RPMI7951 (cell line): ENCODE results near the gene PEX14. TPM values are rescaled to one million over a fixed set of nuclear protein-coding genes. Genes with fewer than 3 reads are reported as not detected.
A peak's percentile ranks its signal among the peaks of the same experiment; 100 is the strongest.

ENCODE experiments used
- DNase-seq: peaks from one replicate; pipeline ENCODE4 v3.0.0-alpha.2; 2012; ENCODE audit warnings: low read depth
- total RNA-seq: library from RNA; depleted of rRNA; stranded (reverse); fragments of >200 nt; shearing (Covaris generic); gene quantifications from 2 replicates; pipeline ENCODE4 v1.2.3, GENCODE V29; 2014

The PEX14 gene
- total RNA-seq, 1 experiment from 2014 or later = 21.5 TPM

DNA sequence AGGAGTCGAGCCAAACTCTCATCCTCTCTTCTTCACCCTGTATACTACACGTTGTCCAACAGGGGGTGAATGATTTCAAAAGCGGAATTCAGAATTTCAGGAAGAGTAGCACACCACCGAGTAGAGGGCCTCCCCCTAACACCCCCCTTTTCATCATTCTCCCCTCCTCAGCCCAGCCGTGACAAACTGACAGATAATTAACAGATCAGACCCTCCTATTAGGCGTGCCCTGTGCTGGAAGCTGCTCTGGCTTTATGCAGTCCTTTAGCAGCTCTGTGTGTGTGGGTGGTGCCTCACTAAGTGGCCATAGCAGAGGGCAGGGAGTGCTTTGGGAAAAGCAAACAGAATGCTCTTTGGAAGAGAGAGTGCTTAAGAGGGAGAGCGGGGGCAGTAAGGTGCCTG, 44.3 kb downstream of the PEX14 start:
- DNase-seq = no peak

DNA sequence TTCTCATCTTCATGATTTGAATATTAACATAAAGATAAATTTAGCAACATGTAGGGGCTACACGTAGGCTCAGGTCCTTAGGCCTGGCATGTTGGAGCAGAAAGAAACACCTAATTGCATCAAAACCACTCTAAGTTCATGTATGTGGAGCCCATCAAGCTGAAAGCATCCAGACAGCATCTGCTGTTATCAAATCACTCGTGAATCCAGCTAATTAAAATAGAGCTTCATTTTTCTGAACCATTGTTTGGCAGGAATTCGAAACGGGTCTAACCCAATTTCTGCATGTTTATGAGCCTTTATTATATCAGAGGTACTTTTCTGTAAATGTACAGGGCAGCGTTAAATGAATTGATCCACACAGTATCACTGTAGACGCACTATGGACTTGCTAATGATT, 45.7 kb downstream of the PEX14 start:
- no peak for DNase-seq

DNA sequence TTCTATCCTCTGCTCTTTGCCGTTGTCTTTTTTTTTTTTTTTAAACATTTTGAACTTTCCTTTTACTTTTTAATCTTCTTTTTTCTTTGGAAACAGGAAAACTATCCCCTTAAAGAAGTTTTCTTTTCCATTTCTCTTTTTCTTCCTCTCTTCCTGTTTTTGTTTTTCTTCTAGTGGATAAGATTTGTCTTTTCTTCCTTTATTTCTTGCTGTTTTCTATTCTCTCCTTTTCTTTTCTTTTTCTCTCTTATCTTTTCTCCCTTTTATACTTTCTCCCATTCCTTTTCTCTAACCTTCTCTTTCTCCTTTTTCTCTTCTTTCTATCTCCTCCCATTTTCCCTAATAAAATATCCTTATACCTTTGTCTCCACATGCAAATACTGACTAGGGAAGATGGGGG, 46.2 kb downstream of the PEX14 start:
- DNase-seq = no peak

DNA sequence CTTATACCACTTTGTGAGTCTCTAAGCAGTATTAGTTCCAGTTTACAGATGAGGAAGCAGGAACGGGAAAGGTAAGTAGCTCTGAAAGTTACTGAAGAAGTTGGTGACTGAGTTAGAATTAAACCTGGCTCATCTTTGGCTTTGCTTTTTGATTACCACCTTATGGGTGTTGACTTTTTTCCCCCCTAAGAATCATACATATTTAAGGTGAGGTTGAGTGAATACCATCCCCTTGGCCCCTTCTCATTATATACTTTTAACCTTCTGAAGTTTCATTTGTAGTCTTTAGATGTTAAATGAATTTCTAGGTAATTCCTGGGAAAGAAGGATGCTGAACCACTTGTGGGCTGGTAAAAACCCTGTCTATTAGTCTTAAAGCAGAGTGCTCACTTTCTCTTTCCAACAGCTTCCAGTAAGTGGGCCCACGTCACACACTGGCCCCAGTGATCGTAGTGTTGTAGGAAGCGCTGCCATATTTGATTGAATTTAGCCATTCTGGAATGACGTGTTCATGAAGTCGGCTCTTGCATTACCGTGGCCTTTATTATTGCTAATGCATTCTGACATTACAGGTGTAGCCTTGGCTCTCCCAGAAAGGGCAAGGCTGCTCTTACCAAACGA, 46.9 kb downstream of the PEX14 start:
- DNase-seq = no peak

DNA sequence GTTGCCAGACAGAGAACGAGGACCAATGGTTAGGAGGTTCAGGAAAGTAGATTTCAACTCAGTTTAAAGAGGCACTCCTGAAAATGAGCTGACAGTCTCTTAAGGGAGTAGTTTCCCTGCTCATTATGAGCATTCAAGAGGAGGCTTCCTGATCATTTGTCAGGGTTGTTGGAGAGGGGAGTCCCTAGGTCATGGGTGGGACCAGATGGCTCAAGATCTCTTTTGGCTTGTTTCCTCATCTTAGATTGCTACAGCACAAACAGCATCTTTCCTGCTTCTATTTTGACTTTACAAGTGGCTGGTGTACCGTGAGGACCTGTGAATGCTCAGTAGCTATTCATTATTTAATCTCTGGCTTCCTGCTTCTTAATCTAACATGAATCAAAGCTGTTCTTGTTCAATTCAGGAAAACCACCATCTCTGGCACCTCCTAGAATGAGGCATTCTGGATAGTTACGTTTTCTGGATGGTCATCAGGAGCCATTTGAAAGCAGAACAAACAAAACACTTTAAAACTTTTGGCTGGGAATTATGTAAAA, 47.6 kb downstream of the PEX14 start:
- no peak for DNase-seq

GRCh38 chr1:10525208-10525607, 50.5 kb downstream of the PEX14 start:
- no peak for DNase-seq

GRCh38 chr1:10528066-10529014, 53.6 kb downstream of the PEX14 start:
- peak; percentile 91 for DNase-seq

DNA sequence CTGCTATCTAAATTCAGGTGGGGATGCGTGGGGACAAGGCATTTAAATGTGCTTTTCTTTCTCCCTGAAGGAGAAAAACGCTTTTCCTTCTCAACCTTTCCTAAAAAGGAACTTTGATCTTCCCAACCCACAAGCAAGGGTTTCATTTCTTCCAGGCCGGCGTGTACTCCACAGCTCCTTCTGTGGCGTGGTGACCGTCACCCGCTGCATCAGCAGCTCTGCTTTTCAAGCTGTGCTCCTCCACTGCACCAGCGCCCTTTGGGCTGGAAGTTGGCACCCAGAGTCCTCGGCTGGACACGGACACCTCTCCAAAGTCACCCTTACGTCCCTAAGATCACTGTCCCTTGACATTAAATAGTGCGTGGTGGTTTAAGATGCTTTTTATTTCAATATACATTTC, 54.3 kb downstream of the PEX14 start:
- no peak for DNase-seq

- no peak for DNase-seq
These were observed 55.0 kb downstream of the PEX14 start for GRCh38 chr1:10529765-10530164.

DNA sequence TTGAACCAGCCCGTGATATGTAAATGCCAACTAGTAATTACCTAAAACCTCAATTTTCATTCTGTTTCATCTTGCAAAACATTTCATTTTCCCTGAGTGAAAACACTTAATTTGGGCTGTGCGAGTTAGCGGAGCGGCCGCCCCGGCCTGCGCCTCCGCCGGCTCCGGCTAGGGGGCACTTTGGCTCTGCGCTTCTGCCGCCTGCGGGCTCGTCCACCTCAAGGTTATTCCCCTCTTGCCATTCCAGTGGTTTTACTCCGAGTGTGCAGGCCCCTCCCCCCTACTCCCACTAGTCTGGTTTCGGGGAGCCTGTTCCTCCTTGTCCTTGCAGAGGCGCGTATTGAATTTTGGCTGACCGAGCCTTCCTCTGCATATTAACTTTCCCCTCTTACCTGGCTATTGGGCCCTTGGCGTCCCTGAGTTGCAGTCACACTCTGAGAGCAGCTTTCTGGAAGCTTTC, 55.6 kb downstream of the PEX14 start:
- no peak for DNase-seq

- DNase-seq = no peak
These were observed 56.2 kb downstream of the PEX14 start for GRCh38 chr1:10530756-10531495.

DNA sequence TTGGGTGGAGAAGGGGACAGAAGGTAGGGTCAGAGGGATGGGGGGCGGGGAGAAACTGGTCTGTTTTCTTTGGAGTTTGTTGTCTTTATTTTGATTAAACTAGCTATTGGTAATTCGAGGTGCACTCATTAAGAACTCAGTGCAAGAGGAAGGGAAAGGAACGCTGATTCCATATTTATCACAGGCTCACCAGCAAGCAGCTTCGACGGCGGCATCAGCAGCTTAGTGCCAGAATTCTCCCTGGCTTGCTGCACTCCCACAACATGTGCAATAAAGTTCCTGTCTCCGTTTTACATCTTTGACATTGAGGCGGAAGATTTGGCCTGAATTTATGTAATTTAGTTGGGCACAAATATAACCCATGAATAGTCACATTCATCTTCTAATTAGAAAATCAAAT, 57.6 kb downstream of the PEX14 start:
- no peak for DNase-seq

DNA sequence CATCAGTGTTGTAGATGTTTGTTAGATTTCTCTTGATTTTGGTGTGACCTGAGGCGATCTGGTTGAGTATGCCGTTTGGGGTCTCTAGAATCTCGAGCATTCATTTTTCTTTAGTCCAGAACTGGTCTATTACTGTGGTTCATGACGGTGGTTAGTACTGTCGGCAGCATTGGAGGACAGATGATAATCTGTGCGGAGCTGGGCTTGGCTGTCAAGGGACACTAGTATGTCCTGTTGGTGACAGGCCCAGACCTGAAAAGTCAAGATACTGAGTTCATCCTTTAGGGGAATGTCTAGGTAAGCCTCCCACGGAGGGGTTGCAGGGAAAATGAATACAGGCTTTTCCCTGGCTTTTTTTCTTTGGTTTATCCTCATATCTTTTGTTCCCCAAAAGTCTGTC, 59.8 kb downstream of the PEX14 start:
- no peak for DNase-seq

DNA sequence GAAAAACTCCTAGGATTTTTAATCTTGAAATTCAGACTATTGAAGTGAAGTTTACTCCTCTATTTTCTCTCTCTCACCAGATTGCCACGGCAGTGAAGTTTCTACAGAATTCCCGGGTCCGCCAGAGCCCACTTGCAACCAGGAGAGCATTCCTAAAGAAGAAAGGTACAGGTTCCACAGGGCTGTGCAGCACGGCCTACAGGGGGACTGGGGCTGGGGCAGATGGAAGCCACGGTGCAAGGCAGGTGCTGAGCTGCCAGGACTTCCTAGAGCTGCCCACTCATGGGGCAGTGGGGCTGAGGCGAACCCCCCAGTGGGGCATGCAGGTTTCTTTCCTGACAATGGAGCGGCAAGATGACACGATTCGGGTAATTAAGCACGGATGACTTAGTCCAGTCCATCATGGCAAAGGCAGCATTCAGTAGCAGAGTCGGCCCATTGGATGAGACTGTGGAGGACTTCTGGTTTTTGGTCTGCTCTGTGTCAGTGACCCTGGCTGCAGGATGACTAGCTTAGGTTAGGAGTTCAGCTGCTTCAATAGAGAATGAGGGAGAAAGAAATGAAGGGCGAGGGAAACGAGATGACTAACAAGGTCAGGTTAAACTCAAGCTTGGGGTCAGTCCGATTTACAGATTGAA, 61.5 kb downstream of the PEX14 start:
- no peak for DNase-seq

GRCh38 chr1:10537082-10537766, 62.5 kb downstream of the PEX14 start:
- no peak for DNase-seq

- peak; percentile 23 for DNase-seq
These were observed 64.1 kb downstream of the PEX14 start for GRCh38 chr1:10538646-10539355.

GRCh38 chr1:10539411-10540043, 64.8 kb downstream of the PEX14 start:
- DNase-seq = peak; percentile 59

DNA sequence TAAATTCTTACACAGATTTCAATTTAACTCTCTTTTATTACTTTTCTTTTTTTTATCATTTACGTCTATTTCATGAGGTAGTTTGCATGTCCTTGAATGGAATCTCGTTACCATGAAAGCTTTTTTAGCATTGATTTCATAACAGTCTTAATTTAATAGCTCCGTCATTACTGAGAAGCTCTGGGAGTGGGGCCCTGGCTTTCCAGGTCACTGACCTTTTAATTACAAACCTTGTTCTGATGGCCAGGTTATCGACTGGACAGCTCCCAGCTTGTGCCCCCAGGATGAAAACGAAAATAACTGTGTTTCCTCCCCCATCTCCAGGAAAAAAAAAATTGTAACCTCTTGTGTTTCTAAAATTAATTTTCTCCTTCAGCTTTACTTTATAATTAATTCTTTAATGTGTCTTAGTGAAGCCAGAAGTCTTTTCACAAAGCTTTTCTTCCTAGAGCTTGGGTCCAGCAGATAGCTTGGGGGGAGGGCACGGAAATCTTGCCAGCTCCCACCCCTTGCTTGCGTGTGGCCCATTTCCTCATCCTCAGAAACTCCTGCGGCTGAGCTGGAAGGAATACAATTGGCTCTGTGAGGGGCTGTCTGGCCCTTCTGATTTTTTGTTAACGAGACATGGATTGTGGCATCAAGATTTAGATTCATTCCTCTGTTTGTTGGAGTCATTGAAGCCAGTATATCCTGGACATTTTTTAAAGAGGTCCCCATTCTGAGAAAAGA, 65.7 kb downstream of the PEX14 start:
- peak; percentile 45 for DNase-seq

DNA sequence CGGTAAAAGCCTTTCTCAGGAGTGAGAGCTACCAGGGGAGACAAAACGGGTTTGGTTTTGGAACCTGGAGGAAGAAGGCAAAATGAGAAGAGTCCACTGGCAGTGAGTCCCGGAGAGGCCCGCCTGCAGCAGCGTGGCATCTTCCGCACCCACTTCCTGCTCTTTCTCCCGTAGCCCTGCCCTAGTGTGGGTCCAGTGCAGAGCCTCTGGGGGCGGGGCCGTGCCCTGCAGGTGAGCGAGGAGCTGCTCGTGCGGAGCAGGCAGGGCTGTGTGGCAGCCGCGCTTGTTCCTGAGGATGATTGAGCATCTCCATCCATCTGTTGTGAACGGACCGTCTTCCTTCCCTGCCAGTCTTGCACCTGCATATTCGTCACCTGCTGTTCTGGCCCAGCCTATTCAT, 66.5 kb downstream of the PEX14 start:
- DNase-seq = no peak
